Natural killer cell (primary cell): ENCODE measurements around the gene WNT1. TPM values are rescaled to one million over a fixed set of nuclear protein-coding genes. Genes with fewer than 3 reads are reported as not detected.

Source experiments
- ATAC-seq, 3 donors: fragments of 150-1000 bp in 2 of 3; fragments of 200-7000 bp in 1 of 3; cut with Tn5 transposase; 1 replicate in 1 of 3; 2 replicates in 2 of 3; pipeline ENCODE4 v1.10.0; 2021; ENCODE audit warnings: mild to moderate bottlenecking in 2 of 3, moderate library complexity in 2 of 3
- DNase-seq, 2 donors: peaks; one replicate each; pipeline versions ENCODE4 v3.0.0 to v3.0.0-alpha.2; 2013 to 2021; ENCODE audit warnings: mixed read lengths in 1 of 2
- H3K27ac ChIP-seq: one replicate; pipeline ENCODE4 v1.5.1; 2013; ENCODE audit warnings: mild to moderate bottlenecking, low read length
- H3K27me3 ChIP-seq: one replicate; pipeline ENCODE4 v1.6.1; 2013; ENCODE audit warnings: low read length; ENCODE audit not compliant: control insufficient read depth, insufficient read depth
- H3K36me3 ChIP-seq: one replicate; pipeline ENCODE4 v1.6.1; 2013; ENCODE audit warnings: low read length; ENCODE audit not compliant: control insufficient read depth, insufficient read depth
- H3K4me1 ChIP-seq: one replicate; pipeline ENCODE4 v1.6.1; 2013; ENCODE audit warnings: low read length; ENCODE audit not compliant: control insufficient read depth, insufficient read depth
- H3K4me3 ChIP-seq: one replicate; pipeline ENCODE4 v1.5.1; 2013; ENCODE audit warnings: low read length
- H3K9me3 ChIP-seq: one replicate; pipeline ENCODE4 v1.6.1; 2013; ENCODE audit warnings: low read length; ENCODE audit not compliant: control insufficient read depth, insufficient read depth
- H3K27ac Mint-ChIP-seq, 2 donors: one replicate each; pipeline ENCODE4 v1.8.0; 2022; ENCODE audit warnings: mild to moderate bottlenecking in 2 of 2, mixed read lengths in 2 of 2, moderate library complexity in 1 of 2
- H3K27me3 Mint-ChIP-seq, 2 donors: one replicate each; pipeline ENCODE4 v1.8.0; 2022; ENCODE audit warnings: low read depth in 2 of 2, mixed read lengths in 2 of 2
- H3K36me3 Mint-ChIP-seq: one replicate; pipeline ENCODE4 v1.8.0; 2022; ENCODE audit warnings: mixed read lengths
- H3K4me1 Mint-ChIP-seq, 2 donors: one replicate each; pipeline ENCODE4 v1.8.0; 2022; ENCODE audit warnings: mixed read lengths in 2 of 2
- H3K4me3 Mint-ChIP-seq: one replicate; pipeline ENCODE4 v1.8.0; 2022; ENCODE audit warnings: mild to moderate bottlenecking, moderate library complexity, mixed read lengths
- H3K9me3 Mint-ChIP-seq, 2 donors: one replicate each; pipeline ENCODE4 v1.8.0; 2022; ENCODE audit warnings: mixed read lengths in 2 of 2
- CTCF ChIP-seq: fragments of 200-600 bp; IDR thresholded peaks from one replicate; pipeline ENCODE4 v1.8.0; 2022; ENCODE audit warnings: antibody characterized with exemption
- WGBS: methylation state at CpG from one replicate; pipeline ENCODE4 v1.1.7; 2013; ENCODE audit warnings: missing lambda C conversion rate; ENCODE audit not compliant: insufficient coverage; 5-methylcytosine and 5-hydroxymethylcytosine counted together
- intact Hi-C: fragments of 100-400 bp; cut with micrococcal nuclease; formaldehyde crosslinking; loops from one replicate; pipeline ENCODE4 v1.14.2; 2022
- total RNA-seq, 4 donors: library from RNA; stranded (reverse); fragments of 120-200 nt in 1 of 4; gene quantifications; one replicate each; pipeline versions ENCODE4 v1.2.3 to v1.2.4, GENCODE V29; 2013 to 2022

The WNT1 gene
- total RNA-seq, 3 donors from 2014 or later (not counting 1 experiment from before 2014, with no cell fraction given) = 1.1 to 2.0 (median 1.7) TPM

GRCh38 chr12:48997719-48998496, 19.8 kb downstream of the WNT1 start:
- peaks cover 14% of the 10 kb centered on the region for H3K36me3 ChIP-seq
- H3K4me1 ChIP-seq = peaks cover 47% of the 10 kb centered on the region
- H3K27me3 ChIP-seq = peaks cover 49% of the 10 kb centered on the region
- DNase-seq = peak in 1 of 2 donors; percentile 52
- H3K9me3 Mint-ChIP-seq = no peaks in the 10 kb centered on the region
- intact Hi-C loops = loop anchor here (2.0 to 5.0 kb wide), 3 partner anchors 21 to 66 kb away; partner anchors contain the start of gene PRKAG1
- H3K27ac Mint-ChIP-seq = peak overlapping the region in 1 of 2 donors; percentile 86
- peak overlapping the region; percentile 7 for H3K4me3 ChIP-seq
- H3K27me3 Mint-ChIP-seq = peaks cover 35 to 67% of the 10 kb centered on the region in 2 donors
- H3K4me3 Mint-ChIP-seq = peak overlapping the region; percentile 77
- H3K36me3 Mint-ChIP-seq = peaks cover 10% of the 10 kb centered on the region
- H3K27ac ChIP-seq = no peak overlapping the region
- WGBS = 3% methylated on average over 57 of the region's 57 CpGs
- TF ChIP-seq CTCF = no peak
- no peaks in the 10 kb centered on the region for H3K9me3 ChIP-seq
- peak in 1 of 3 donors; percentile 21 for ATAC-seq
- peaks cover 29 to 51% of the 10 kb centered on the region in 2 donors for H3K4me1 Mint-ChIP-seq

- peak overlapping the region; percentile 73 for H3K4me3 Mint-ChIP-seq
- no peak overlapping the region for H3K4me3 ChIP-seq
- peaks cover 20% of the 10 kb centered on the region for H3K36me3 ChIP-seq
- H3K27ac Mint-ChIP-seq = peak overlapping the region in 1 of 2 donors; percentile 57
- H3K36me3 Mint-ChIP-seq = peaks cover 12% of the 10 kb centered on the region
- no peak overlapping the region for H3K27ac ChIP-seq
- ATAC-seq (peak in 1 of 3 donors; percentile 9), DNase-seq (peak in 1 of 2 donors; percentile 57)
- intact Hi-C loops = loop anchor here (5.0 kb wide), 2 partner anchors 44 to 66 kb away; no protein-coding TSS in a partner anchor
- TF ChIP-seq CTCF = no peak
- peaks cover 47% of the 10 kb centered on the region for H3K4me1 ChIP-seq
- H3K9me3 ChIP-seq = no peaks in the 10 kb centered on the region
- H3K9me3 Mint-ChIP-seq = no peaks in the 10 kb centered on the region
- H3K4me1 Mint-ChIP-seq = peaks cover 29 to 51% of the 10 kb centered on the region in 2 donors
- peaks cover 47% of the 10 kb centered on the region for H3K27me3 ChIP-seq
- 1% methylated on average over 29 of the region's 48 CpGs for WGBS
- H3K27me3 Mint-ChIP-seq = peaks cover 31 to 65% of the 10 kb centered on the region in 2 donors
Measured at GRCh38 chr12:48998497-48999353, 20.6 kb downstream of the WNT1 start.

GRCh38 chr12:48999371-49000131, 21.4 kb downstream of the WNT1 start, which contains the start of gene DDN:
DDN (minus strand) TSS chr12:48999375; CDS start chr12:48999287, 88 bp downstream.
- Mint-ChIP-seq H3K9me3 (no peaks in the 10 kb centered on the region), H3K27me3 (peaks cover 27 to 59% of the 10 kb centered on the region in 2 donors), H3K4me1 (peaks cover 29 to 55% of the 10 kb centered on the region in 2 donors), H3K36me3 (peaks cover 17% of the 10 kb centered on the region), H3K27ac (peak within 1 kb of the TSS in 1 of 2 donors; percentile 70), H3K4me3 (peak within 1 kb of the TSS; percentile 79)
- DNase-seq (peak; percentile 37 to 73), ATAC-seq (peak; percentile 40 to 49 (median 43))
- intact Hi-C loops = loop anchor here (5.0 kb wide), 2 partner anchors 43 to 67 kb away; no protein-coding TSS in a partner anchor
- H3K4me3 ChIP-seq = no peak within 1 kb of the TSS
- 1% methylated on average over 30 of the region's 30 CpGs for WGBS
- TF ChIP-seq CTCF = no peak
- H3K36me3 ChIP-seq = peaks cover 28% of the 10 kb centered on the region
- peaks cover 47% of the 10 kb centered on the region for H3K4me1 ChIP-seq
- no peaks in the 10 kb centered on the region for H3K9me3 ChIP-seq
- no peak within 1 kb of the TSS for H3K27ac ChIP-seq
- peaks cover 42% of the 10 kb centered on the region for H3K27me3 ChIP-seq
